H9 (cell line): ENCODE measurements around the gene ITGB2. TPM values are rescaled to one million over a fixed set of nuclear protein-coding genes. Genes with fewer than 3 reads are reported as not detected.

Experiments used
- DNase-seq: peaks from one replicate; pipeline ENCODE4 v3.0.0-alpha.2; 2017
- H2AFZ ChIP-seq: one replicate; pipeline ENCODE4 v1.6.1; 2013; ENCODE audit warnings: mild to moderate bottlenecking, low read length, control low read depth, moderate library complexity
- H2AK5ac ChIP-seq: 2 replicates; pipeline ENCODE4 v1.6.1; 2013; ENCODE audit warnings: low read length, control low read depth, mixed read lengths; ENCODE audit not compliant: insufficient read length
- H2BK120ac ChIP-seq: one replicate; pipeline ENCODE4 v1.6.1; 2013; ENCODE audit warnings: low read depth, mild to moderate bottlenecking, low read length, control low read depth, inconsistent platforms; ENCODE audit not compliant: poor library complexity, severe bottlenecking
- H2BK12ac ChIP-seq: 2 replicates; pipeline ENCODE4 v1.6.1; 2013; ENCODE audit warnings: low read length, control low read depth, mixed read lengths, low read depth; ENCODE audit not compliant: insufficient read length
- H2BK15ac ChIP-seq: 2 replicates; pipeline ENCODE4 v1.6.1; 2013; ENCODE audit warnings: low read depth, low read length, control low read depth
- H2BK20ac ChIP-seq: one replicate; pipeline ENCODE4 v1.6.1; 2013; ENCODE audit warnings: low read depth, mild to moderate bottlenecking, low read length, control low read depth, inconsistent platforms; ENCODE audit not compliant: poor library complexity, severe bottlenecking
- H2BK5ac ChIP-seq: 2 replicates; pipeline ENCODE4 v1.6.1; 2013; ENCODE audit warnings: low read length, control low read depth, mixed read lengths; ENCODE audit not compliant: insufficient read length
- H3K14ac ChIP-seq: 2 replicates; pipeline ENCODE4 v1.6.1; 2013; ENCODE audit warnings: low read length, control low read depth; ENCODE audit not compliant: insufficient read depth
- H3K18ac ChIP-seq: 2 replicates; pipeline ENCODE4 v1.6.1; 2013; ENCODE audit warnings: low read depth, mild to moderate bottlenecking, mixed read lengths, low read length, control low read depth; ENCODE audit not compliant: insufficient read length
- H3K23ac ChIP-seq: 2 replicates; pipeline ENCODE4 v1.6.1; 2013; ENCODE audit warnings: low read length, control low read depth, mixed read lengths, low read depth; ENCODE audit not compliant: insufficient read length
- H3K23me2 ChIP-seq: 2 replicates; pipeline ENCODE4 v1.6.1; 2013; ENCODE audit warnings: low read depth, mild to moderate bottlenecking, mixed read lengths, low read length, control low read depth; ENCODE audit not compliant: insufficient read length, poor library complexity, severe bottlenecking
- H3K27ac ChIP-seq: 2 replicates; pipeline ENCODE4 v1.5.1; 2013; ENCODE audit warnings: low read length, control low read depth, mixed read lengths, low read depth; ENCODE audit not compliant: insufficient read length
- H3K27me3 ChIP-seq: 2 replicates; pipeline ENCODE4 v1.6.1; 2013; ENCODE audit warnings: low read length, control low read depth, inconsistent platforms; ENCODE audit not compliant: insufficient read depth
- H3K4ac ChIP-seq: 2 replicates; pipeline ENCODE4 v1.6.1; 2013; ENCODE audit warnings: low read depth, mild to moderate bottlenecking, control low read depth, inconsistent platforms, low read length, moderate library complexity
- H3K4me1 ChIP-seq: 2 replicates; pipeline ENCODE4 v1.6.1; 2013; ENCODE audit warnings: low read length, control low read depth, inconsistent platforms; ENCODE audit not compliant: insufficient read depth
- H3K4me2 ChIP-seq: 2 replicates; pipeline ENCODE4 v1.6.1; 2013; ENCODE audit warnings: low read length, control low read depth, mixed read lengths; ENCODE audit not compliant: insufficient read length, insufficient read depth
- H3K56ac ChIP-seq: 2 replicates; pipeline ENCODE4 v1.6.1; 2013; ENCODE audit warnings: low read depth, mild to moderate bottlenecking, mixed read lengths, low read length, control low read depth; ENCODE audit not compliant: insufficient read length
- H3K79me1 ChIP-seq: 2 replicates; pipeline ENCODE4 v1.6.1; 2013; ENCODE audit warnings: low read depth, mild to moderate bottlenecking, moderate library complexity, low read length, control low read depth, inconsistent platforms; ENCODE audit not compliant: insufficient read depth, poor library complexity, severe bottlenecking
- H3K79me2 ChIP-seq: 2 replicates; pipeline ENCODE4 v1.6.1; 2013; ENCODE audit warnings: low read length, control low read depth, inconsistent platforms; ENCODE audit not compliant: insufficient read depth
- H3K9ac ChIP-seq: 2 replicates; pipeline ENCODE4 v1.6.1; 2013; ENCODE audit warnings: low read length, control low read depth, mixed read lengths; ENCODE audit not compliant: insufficient read length; ENCODE audit errors: extremely low read depth
- H3K9me3 ChIP-seq: one replicate; pipeline ENCODE4 v1.6.1; 2013; ENCODE audit warnings: low read depth, low read length, inconsistent platforms; ENCODE audit not compliant: control insufficient read depth
- H3T11ph ChIP-seq: one replicate; pipeline ENCODE4 v1.6.1; 2013; ENCODE audit warnings: mild to moderate bottlenecking, low read length, control low read depth, inconsistent platforms
- H4K20me1 ChIP-seq: one replicate; pipeline ENCODE4 v1.6.1; 2013; ENCODE audit not compliant: control insufficient read depth, insufficient read length, insufficient read depth
- H4K5ac ChIP-seq: 2 replicates; pipeline ENCODE4 v1.6.1; 2013; ENCODE audit warnings: low read depth, mild to moderate bottlenecking, mixed read lengths, low read length, control low read depth; ENCODE audit not compliant: insufficient read length
- H4K8ac ChIP-seq: replicated peaks from 2 replicates; pipeline ENCODE4 v1.6.1; 2013; ENCODE audit warnings: low read length, control low read depth, mixed read lengths, low read depth; ENCODE audit not compliant: insufficient read length
- H4K91ac ChIP-seq: 2 replicates; pipeline ENCODE4 v1.6.1; 2013; ENCODE audit warnings: low read depth, mild to moderate bottlenecking, moderate library complexity, mixed read lengths, low read length, control low read depth; ENCODE audit not compliant: insufficient read length
- H3K27ac Mint-ChIP-seq, 3 experiments: 2 replicates in 2 of 3; 3 replicates in 1 of 3; pipeline ENCODE4 v1.8.0; 2020 to 2021; ENCODE audit warnings: mixed read lengths in 3 of 3, mild to moderate bottlenecking in 1 of 3, moderate library complexity in 1 of 3
- H3K27me3 Mint-ChIP-seq: 2 replicates; pipeline ENCODE4 v1.8.0; 2021; ENCODE audit warnings: low read depth, mild to moderate bottlenecking, moderate library complexity, mixed read lengths
- H3K36me3 Mint-ChIP-seq, 3 experiments: 2 replicates in 2 of 3; 3 replicates in 1 of 3; pipeline ENCODE4 v1.8.0; 2020 to 2021; ENCODE audit warnings: low read depth in 3 of 3, mixed read lengths in 3 of 3; ENCODE audit not compliant: insufficient read depth in 1 of 3
- H3K4me1 Mint-ChIP-seq, 2 experiments: 2 replicates each; pipeline ENCODE4 v1.8.0; 2020; ENCODE audit warnings: mixed read lengths in 2 of 2
- H3K4me3 Mint-ChIP-seq, 2 experiments: 2 replicates in 1 of 2; 3 replicates in 1 of 2; pipeline ENCODE4 v1.8.0; 2020 to 2021; ENCODE audit warnings: mild to moderate bottlenecking in 2 of 2, mixed read lengths in 2 of 2, moderate library complexity in 1 of 2
- H3K9me3 Mint-ChIP-seq, 2 experiments: 2 replicates in 1 of 2; 3 replicates in 1 of 2; pipeline ENCODE4 v1.8.0; 2020; ENCODE audit warnings: mild to moderate bottlenecking in 2 of 2, mixed read lengths in 2 of 2, moderate library complexity in 1 of 2
- WGBS: extraction: QIAGEN DNeasy Blood & Tissue Kit; methylation state at CpG from one replicate; pipeline ENCODE4 v1.1.7; 2013; ENCODE audit warnings: missing lambda C conversion rate, low lambda C conversion rate, mixed read lengths; ENCODE audit not compliant: insufficient read length; ENCODE audit errors: extremely low coverage; 5-methylcytosine and 5-hydroxymethylcytosine counted together
- total RNA-seq: library from RNA; stranded (reverse); gene quantifications from 2 replicates; pipeline ENCODE4 v1.2.1, GENCODE V29; 2021
- TF ChIP-seq, protein P1 (sequence below): fragments of 200-600 bp; sonication (generic); conservative IDR thresholded peaks from 3 replicates; pipeline ENCODE4 v1.8.0; 2021; ENCODE audit warnings: antibody characterized with exemption, mild to moderate bottlenecking

The ITGB2 gene
- total RNA-seq, 1 experiment from 2014 or later, result 1.1 TPM

DNA sequence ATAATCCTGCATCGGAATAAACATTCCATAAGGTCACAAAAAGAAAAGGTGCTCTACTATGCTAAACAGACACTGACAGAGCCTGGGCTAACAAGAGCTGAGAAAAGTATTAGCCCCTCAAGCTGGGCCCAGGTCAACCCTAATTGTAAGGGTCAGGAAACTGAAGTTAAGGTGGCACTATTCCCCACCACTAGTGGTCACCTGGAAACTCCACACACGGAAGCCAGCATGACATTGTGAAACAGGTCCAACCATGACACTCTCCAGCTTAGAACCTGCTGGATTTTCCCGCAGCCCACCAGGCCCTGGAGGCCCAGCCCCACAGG lies 48.4 kb downstream of the ITGB2 start:
- no peak for DNase-seq
- Mint-ChIP-seq H3K36me3 (peaks cover 0 to 7% (median 2%) of the 10 kb centered on the region in 3 experiments; a peak in 4 of 7 replicates), H3K27ac (no peak overlapping the region; a peak in 1 of 7 replicates), H3K4me3 (peak overlapping the region; percentile 89 to 91), H3K27me3 (peaks cover 31% of the 10 kb centered on the region), H3K9me3 (no peaks in the 10 kb centered on the region), H3K4me1 (peaks cover 40 to 41% of the 10 kb centered on the region in 2 experiments)
- no peak overlapping the region for H2BK20ac ChIP-seq
- H3K4me2 ChIP-seq, result peak overlapping the region; percentile 80
- no CpG with 5 or more reads among the region's 3 CpGs for WGBS
- H2BK120ac ChIP-seq, result no peak overlapping the region
- no peak overlapping the region for H4K8ac ChIP-seq
- no peak overlapping the region for H3T11ph ChIP-seq
- TF ChIP-seq, protein P1, sequence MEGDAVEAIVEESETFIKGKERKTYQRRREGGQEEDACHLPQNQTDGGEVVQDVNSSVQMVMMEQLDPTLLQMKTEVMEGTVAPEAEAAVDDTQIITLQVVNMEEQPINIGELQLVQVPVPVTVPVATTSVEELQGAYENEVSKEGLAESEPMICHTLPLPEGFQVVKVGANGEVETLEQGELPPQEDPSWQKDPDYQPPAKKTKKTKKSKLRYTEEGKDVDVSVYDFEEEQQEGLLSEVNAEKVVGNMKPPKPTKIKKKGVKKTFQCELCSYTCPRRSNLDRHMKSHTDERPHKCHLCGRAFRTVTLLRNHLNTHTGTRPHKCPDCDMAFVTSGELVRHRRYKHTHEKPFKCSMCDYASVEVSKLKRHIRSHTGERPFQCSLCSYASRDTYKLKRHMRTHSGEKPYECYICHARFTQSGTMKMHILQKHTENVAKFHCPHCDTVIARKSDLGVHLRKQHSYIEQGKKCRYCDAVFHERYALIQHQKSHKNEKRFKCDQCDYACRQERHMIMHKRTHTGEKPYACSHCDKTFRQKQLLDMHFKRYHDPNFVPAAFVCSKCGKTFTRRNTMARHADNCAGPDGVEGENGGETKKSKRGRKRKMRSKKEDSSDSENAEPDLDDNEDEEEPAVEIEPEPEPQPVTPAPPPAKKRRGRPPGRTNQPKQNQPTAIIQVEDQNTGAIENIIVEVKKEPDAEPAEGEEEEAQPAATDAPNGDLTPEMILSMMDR, result no peak
- H3K79me2 ChIP-seq, result peaks cover 44% of the 10 kb centered on the region
- H3K9ac ChIP-seq, result peak overlapping the region; percentile 80
- no peaks in the 10 kb centered on the region for H4K20me1 ChIP-seq
- H3K18ac ChIP-seq, result no peak overlapping the region
- H3K79me1 ChIP-seq, result peaks cover 27% of the 10 kb centered on the region
- H3K4me1 ChIP-seq, result peaks cover 6% of the 10 kb centered on the region
- H2AFZ ChIP-seq, result no peak overlapping the region
- H3K27ac ChIP-seq, result no peak overlapping the region
- no peak overlapping the region for H3K4ac ChIP-seq
- H2BK5ac ChIP-seq, result no peak overlapping the region
- peaks cover 24% of the 10 kb centered on the region for H3K23me2 ChIP-seq
- H2BK15ac ChIP-seq, result no peak overlapping the region
- H3K27me3 ChIP-seq, result no peaks in the 10 kb centered on the region; the same call in 1 of the 2 replicates
- H4K91ac ChIP-seq, result no peak overlapping the region
- H3K23ac ChIP-seq, result peak overlapping the region; percentile 28
- H3K9me3 ChIP-seq, result no peaks in the 10 kb centered on the region
- H4K5ac ChIP-seq, result no peak overlapping the region
- H3K56ac ChIP-seq, result no peak overlapping the region
- H2BK12ac ChIP-seq, result no peak overlapping the region
- no peak overlapping the region for H3K14ac ChIP-seq
- no peak overlapping the region for H2AK5ac ChIP-seq
